Activated CD4-positive, alpha-beta memory T cell treated with anti-CD3 and anti-CD28 coated beads for 36 hours (primary cell): ENCODE data around the gene PTPN20. TPM values are rescaled to one million over a fixed set of nuclear protein-coding genes. Genes with fewer than 3 reads are reported as not detected.

ENCODE experiments used
- CTCF ChIA-PET: fragments of 350-600 bp; sonication (Branson Sonifier 250); formaldehyde crosslinking; loops from one replicate; lab custom pipeline; 2021; ENCODE audit warnings: antibody characterized with exemption, inconsistent platforms; lab: Charles Lee
- POLR2A ChIA-PET: fragments of 350-600 bp; sonication (Branson Sonifier 250); formaldehyde crosslinking; loops from one replicate; lab custom pipeline; 2021; ENCODE audit warnings: antibody characterized with exemption; lab: Charles Lee
- DNase-seq: peaks from one replicate; pipeline ENCODE4 v3.0.0-alpha.2; 2020
- H3K27ac Mint-ChIP-seq: one replicate; pipeline ENCODE4 v1.8.0; 2021; ENCODE audit warnings: mixed read lengths
- H3K27me3 Mint-ChIP-seq: one replicate; pipeline ENCODE4 v1.8.0; 2021; ENCODE audit warnings: mixed read lengths
- H3K36me3 Mint-ChIP-seq: one replicate; pipeline ENCODE4 v1.8.0; 2021; ENCODE audit warnings: mixed read lengths
- H3K4me1 Mint-ChIP-seq: one replicate; pipeline ENCODE4 v1.8.0; 2021; ENCODE audit warnings: low read depth, mixed read lengths
- H3K4me3 Mint-ChIP-seq: one replicate; pipeline ENCODE4 v1.8.0; 2021; ENCODE audit warnings: mild to moderate bottlenecking, mixed read lengths
- H3K9me3 Mint-ChIP-seq: one replicate; pipeline ENCODE4 v1.8.0; 2021; ENCODE audit warnings: mixed read lengths
- intact Hi-C: fragments of 100-400 bp; cut with micrococcal nuclease; formaldehyde crosslinking; loops from one replicate; pipeline ENCODE4 v1.15.1; 2023
- total RNA-seq, 2 experiments: library from RNA; stranded (reverse); gene quantifications; one replicate each; pipeline ENCODE4 v1.2.3, GENCODE V29; 2021

Gene PTPN20
- total RNA-seq, 2 experiments from 2014 or later: 1.4 to 1.5 TPM

DNA sequence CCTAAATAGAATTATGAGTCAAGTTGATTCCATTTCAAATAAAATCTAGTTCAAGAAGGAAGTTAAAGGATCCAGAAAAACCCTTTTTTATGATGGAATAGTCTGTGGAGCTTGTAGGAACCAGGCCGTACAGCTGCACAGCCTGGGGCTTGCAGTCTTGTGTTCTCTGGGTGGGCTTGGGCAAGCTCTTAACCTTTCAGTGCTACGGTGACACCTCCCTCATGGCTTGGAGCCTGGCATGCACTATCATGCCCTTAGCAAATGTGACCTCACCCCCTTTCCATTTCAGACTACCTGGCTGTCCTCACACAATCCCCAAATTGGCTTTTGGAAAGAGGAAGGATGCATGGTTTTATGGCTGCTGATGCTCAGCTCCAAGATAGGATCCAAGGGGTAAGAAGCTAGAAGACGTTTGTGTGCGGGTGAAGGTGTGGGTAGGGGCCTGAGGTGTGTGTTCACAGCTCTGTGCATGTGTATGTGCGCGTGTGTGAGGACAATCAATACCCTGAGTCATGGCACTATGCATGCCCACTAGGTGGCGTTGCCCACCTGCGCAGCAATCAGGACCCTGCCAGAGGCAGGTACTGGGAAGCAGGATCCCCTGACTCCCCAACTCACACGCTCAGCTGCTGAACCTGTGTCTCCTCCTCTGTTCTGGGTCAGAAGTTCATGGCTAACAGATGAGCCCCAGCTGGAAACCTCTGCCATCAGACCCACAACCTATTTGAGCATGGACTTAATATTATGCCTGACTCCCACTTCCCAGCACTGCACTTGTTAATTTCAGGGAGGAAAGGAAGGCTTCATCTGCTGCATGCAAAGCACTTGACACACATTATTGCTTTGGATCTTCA, 113.4 kb downstream of the PTPN20 start:
- H3K36me3 Mint-ChIP-seq: no peaks in the 10 kb centered on the region
- H3K4me3 Mint-ChIP-seq: no peak overlapping the region
- DNase-seq: peak; percentile 79
- no peaks in the 10 kb centered on the region for H3K9me3 Mint-ChIP-seq
- CTCF ChIA-PET: interaction anchor here (0.5 to 4.4 kb wide), 32 partner anchors 9 to 353 kb away, joined by 3 to 85 read pairs (median 4); no protein-coding TSS in a partner anchor
- no peak overlapping the region for H3K27ac Mint-ChIP-seq
- POLR2A ChIA-PET: no interaction called here
- peaks cover 5% of the 10 kb centered on the region for H3K27me3 Mint-ChIP-seq
- intact Hi-C loops: loop anchor here (1.0 kb wide), 2 partner anchors 288 to 316 kb away; no protein-coding TSS in a partner anchor
- H3K4me1 Mint-ChIP-seq: no peaks in the 10 kb centered on the region

DNA sequence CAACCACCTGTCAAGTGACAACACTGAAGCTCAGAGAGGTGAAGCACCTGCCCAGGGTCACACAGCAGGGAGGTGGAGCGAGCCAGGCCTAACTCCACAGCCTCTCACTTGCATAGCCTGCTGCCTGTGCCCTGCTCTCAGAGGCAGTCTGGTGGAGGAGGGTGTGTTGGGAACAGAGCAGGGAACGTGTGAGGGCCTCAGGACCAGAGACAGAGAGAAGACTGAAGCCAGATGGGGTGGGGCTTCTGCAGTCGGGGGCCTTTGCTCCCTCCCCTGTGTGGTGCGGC, 114.0 kb downstream of the PTPN20 start:
- ChIA-PET POLR2A (no interaction called here), CTCF (interaction anchor here (0.7 to 4.4 kb wide), 26 partner anchors 9 to 340 kb away, joined by 3 to 85 read pairs (median 4); no protein-coding TSS in a partner anchor)
- DNase-seq: peak; percentile 7
- intact Hi-C loops: no loop called here
- Mint-ChIP-seq H3K27me3 (peaks cover 5% of the 10 kb centered on the region), H3K9me3 (no peaks in the 10 kb centered on the region), H3K27ac (no peak overlapping the region), H3K36me3 (no peaks in the 10 kb centered on the region), H3K4me1 (no peaks in the 10 kb centered on the region), H3K4me3 (no peak overlapping the region)

DNA sequence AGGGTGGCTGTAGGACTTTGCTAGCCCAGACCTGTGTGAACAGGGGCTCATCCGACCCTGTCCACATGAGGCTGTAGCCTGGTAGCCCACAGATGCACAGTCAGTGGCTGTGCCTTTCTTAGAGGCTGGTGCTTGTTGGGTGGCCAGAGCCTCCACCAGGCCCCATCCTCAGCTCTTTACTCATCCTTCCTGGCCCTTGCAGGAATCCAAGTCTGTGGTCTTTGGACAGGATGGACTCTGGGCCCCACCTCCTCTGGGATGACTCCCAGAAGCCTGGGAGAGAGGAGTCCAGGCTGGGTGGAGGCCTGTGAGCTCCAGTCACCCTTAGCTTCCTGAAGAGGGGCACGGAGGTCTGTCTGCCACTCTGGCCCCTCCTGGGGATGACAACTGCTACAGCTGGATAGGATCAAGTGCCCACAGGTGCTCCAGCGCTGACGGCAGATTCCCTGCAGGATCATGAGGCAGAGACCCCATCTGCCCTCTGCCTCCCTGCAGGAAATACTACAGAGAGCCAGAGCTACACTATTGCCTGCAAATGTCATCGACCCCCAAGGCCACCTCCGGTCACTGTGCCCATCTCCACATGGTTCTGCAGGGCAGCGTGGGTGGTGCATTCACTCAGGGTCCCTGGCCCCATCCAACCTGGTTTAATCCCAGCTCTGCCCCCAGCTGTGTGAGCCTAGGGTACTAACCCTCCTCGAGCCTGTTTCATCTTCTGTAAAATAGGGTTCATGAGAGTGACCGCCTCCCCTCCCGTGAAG, 114.5 kb downstream of the PTPN20 start:
- H3K27ac Mint-ChIP-seq: no peak overlapping the region
- H3K4me1 Mint-ChIP-seq: no peaks in the 10 kb centered on the region
- peaks cover 5% of the 10 kb centered on the region for H3K27me3 Mint-ChIP-seq
- H3K36me3 Mint-ChIP-seq: no peaks in the 10 kb centered on the region
- POLR2A ChIA-PET: no interaction called here
- CTCF ChIA-PET: interaction anchor here (1.1 to 4.4 kb wide), 14 partner anchors 9 to 337 kb away, joined by 3 to 85 read pairs (median 7); no protein-coding TSS in a partner anchor
- H3K4me3 Mint-ChIP-seq: no peak overlapping the region
- peak; percentile 5 for DNase-seq
- intact Hi-C loops: no loop called here
- H3K9me3 Mint-ChIP-seq: no peaks in the 10 kb centered on the region

DNA sequence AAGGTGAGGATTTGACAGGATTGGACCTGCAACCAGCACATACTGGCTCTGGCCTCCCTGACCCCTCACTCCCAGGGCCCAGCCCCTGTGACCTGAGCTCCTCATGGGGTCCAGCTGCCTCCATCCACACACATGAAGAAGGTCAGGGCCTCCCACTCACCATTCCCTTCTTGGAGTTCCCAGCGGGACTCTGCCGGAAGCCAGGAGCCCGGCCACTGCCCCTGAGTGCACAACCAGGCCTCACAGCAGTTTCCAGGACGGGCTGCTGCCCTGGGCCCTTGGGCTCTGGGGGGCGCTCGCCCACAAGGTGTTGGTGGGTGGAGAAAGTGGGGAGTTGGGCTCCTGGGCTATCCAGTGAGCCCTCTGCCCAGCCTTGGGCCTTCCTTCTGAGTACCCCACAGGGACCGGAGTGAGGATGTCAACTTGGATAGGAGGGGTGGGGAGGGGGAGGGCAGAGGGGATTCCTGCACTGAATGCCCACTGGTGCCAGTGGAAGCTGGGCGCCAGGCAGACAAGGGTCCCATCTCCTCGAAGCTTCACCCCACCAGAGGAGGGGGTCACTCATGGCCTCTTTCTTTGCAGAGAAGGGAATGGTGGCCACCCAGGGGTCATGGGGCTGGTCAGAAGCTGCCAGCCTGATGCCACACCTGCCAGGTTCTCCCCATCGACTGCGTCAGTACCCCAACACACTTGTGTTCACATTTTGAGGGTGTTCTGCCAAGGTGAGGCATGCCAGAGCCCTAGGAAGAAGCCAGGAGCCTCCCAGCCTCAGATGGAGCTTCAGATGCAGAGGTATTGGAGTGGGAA, 115.3 kb downstream of the PTPN20 start:
- intact Hi-C loops: no loop called here
- no peaks in the 10 kb centered on the region for H3K36me3 Mint-ChIP-seq
- H3K4me3 Mint-ChIP-seq: no peak overlapping the region
- ChIA-PET CTCF (interaction anchor here (1.1 to 4.4 kb wide), 4 partner anchors 21 to 314 kb away, joined by 3 to 85 read pairs (median 28); no protein-coding TSS in a partner anchor), POLR2A (no interaction called here)
- no peaks in the 10 kb centered on the region for H3K4me1 Mint-ChIP-seq
- H3K27me3 Mint-ChIP-seq: peaks cover 5% of the 10 kb centered on the region
- H3K27ac Mint-ChIP-seq: no peak overlapping the region
- DNase-seq: peak; percentile 6
- no peaks in the 10 kb centered on the region for H3K9me3 Mint-ChIP-seq

DNA sequence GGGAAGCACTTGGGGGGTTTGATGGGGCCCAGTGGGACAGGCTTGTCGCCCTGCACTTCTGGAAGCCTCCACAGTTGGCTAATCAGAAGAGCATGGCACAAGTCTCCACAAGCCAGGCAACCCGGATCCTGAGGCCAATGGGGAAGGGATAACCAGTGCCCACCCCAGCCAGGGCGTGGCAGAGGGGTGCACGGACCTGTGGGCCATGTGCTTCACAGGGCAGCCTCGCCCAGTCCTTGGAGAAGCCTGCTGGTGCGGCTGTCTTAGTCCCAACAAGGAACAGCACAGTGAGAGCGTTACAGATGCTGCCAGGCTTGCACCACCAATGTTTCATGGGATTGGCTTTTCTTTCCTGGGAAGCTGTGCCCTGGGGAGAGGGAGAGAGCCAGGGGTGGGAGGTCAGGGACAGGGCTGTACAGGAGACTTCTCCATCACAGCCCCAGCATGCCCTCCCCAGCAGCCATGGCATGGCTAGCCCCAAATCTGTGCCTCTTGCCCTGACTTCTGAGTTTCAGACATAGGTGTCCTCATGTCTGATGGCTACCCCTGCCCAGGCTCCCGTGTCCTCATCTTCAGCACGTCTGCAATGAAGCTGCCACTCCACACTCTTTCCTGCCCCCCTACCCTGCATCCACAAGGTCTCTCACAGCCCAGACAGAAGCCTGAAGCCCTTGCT, 116.0 kb downstream of the PTPN20 start:
- DNase-seq: peak; percentile 7
- Mint-ChIP-seq H3K4me1 (no peaks in the 10 kb centered on the region), H3K4me3 (no peak overlapping the region), H3K27ac (no peak overlapping the region), H3K9me3 (no peaks in the 10 kb centered on the region), H3K36me3 (no peaks in the 10 kb centered on the region), H3K27me3 (peaks cover 5% of the 10 kb centered on the region)
- ChIA-PET POLR2A (no interaction called here), CTCF (interaction anchor here (4.1 to 4.4 kb wide), 2 partner anchors 21 to 285 kb away, joined by 35 to 85 read pairs; no protein-coding TSS in a partner anchor)
- intact Hi-C loops: no loop called here

DNA sequence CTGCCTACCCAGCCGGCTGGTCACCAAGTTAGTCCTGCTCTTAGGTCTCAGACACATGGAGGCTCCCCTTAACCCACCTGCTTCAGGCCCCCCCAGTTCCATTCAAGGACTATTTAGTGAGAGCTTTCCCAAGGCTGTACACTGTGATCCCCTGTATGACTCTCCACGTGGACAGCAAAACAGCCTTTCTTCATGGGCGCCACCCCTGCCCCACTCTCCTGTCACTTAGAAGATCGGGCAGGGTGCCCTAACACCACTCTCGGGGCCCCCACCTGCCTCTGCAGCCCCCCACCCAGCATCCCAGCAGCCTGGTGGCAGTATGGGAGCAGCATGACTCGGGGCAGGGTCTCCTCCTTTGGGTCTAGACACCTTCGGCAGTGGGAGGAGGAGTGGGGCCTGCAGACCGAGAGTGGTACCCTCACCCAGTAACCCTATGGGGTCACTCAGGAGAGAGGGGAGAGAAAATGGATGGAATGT, 116.6 kb downstream of the PTPN20 start:
- CTCF ChIA-PET: interaction anchor here (4.1 to 4.4 kb wide), 2 partner anchors 20 to 284 kb away, joined by 35 to 85 read pairs; no protein-coding TSS in a partner anchor

DNA sequence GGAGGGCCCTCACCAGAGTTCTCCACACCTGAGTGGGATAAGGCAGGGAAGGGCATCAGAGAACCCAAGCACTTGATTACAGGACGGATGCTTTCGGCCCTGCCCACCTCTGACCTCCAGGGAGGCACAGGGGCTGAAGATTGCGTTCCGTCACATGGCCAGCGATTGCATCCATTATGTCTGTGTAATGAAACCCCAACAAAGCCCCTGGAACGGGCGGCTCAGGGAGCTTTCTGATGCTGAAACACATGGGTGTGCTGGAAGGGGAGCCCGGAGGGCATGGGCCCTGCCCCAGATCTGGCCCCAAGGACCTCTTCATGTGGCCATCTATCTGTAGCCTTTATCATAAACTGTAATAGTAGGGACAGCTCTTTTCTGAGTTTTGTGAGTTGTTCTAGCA, 117.2 kb downstream of the PTPN20 start:
- no peaks in the 10 kb centered on the region for H3K4me1 Mint-ChIP-seq
- intact Hi-C loops: no loop called here
- DNase-seq: peak; percentile 4
- CTCF ChIA-PET: interaction anchor here (1.1 to 1.4 kb wide), 2 partner anchors 20 to 283 kb away, joined by 3 to 4 read pairs; no protein-coding TSS in a partner anchor
- no peak overlapping the region for H3K27ac Mint-ChIP-seq
- H3K27me3 Mint-ChIP-seq: peaks cover 5% of the 10 kb centered on the region
- POLR2A ChIA-PET: no interaction called here
- no peak overlapping the region for H3K4me3 Mint-ChIP-seq
- no peaks in the 10 kb centered on the region for H3K36me3 Mint-ChIP-seq
- H3K9me3 Mint-ChIP-seq: no peaks in the 10 kb centered on the region

More for the DNA sequence above, 116.6 kb downstream of the PTPN20 start:
- no peaks in the 10 kb centered on the region for H3K9me3 Mint-ChIP-seq
- DNase-seq: peak; percentile 3
- no peak overlapping the region for H3K27ac Mint-ChIP-seq
- peaks cover 5% of the 10 kb centered on the region for H3K27me3 Mint-ChIP-seq
- no peaks in the 10 kb centered on the region for H3K36me3 Mint-ChIP-seq
- intact Hi-C loops: no loop called here
- H3K4me3 Mint-ChIP-seq: no peak overlapping the region
- H3K4me1 Mint-ChIP-seq: no peaks in the 10 kb centered on the region
- POLR2A ChIA-PET: no interaction called here

DNA sequence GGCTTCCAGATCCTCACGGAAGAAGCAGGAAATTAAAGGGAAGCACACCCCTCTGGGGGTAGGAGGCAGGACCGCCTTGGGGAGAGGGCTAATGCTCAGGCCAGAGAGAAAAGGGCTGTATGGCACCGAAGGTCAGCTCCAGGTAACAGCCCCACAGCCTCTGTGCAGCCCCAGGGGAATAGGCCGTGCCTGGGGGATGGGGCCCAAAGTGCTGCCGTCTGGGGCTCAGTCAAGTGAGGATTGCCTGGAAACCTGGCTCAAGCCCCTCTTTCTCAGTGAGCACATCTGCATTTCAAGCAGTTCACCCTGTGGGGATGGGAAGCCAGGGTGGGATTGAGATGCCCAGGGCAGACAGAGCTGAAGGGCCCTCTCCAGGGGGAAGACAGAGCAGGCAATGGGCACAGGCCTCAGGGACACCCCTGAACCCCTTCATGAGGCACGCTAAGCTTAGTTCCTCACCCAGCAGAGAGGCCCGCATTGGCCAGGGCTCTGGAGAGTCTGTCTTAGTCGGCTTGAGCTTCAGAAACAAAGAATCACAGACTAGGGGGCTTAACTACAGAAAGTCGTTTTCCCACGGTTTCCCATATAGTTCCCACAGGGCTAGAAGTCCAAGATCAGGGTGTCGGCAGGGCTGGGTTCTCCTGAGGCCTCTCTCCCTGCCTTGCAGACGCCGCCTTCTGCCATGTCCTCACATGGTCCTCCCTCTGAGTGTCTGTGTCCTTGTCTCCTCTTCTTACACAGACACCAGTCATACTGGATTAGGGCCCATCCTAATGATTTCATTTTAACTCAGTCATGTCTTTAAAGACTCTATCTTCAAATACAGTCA, 118.2 kb downstream of the PTPN20 start:
- no peaks in the 10 kb centered on the region for H3K9me3 Mint-ChIP-seq
- ChIA-PET CTCF (interaction anchor here (1.1 to 1.4 kb wide), 2 partner anchors 19 to 282 kb away, joined by 3 to 4 read pairs; no protein-coding TSS in a partner anchor), POLR2A (no interaction called here)
- intact Hi-C loops: no loop called here
- no peaks in the 10 kb centered on the region for H3K36me3 Mint-ChIP-seq
- DNase-seq: peak; percentile 5
- H3K4me1 Mint-ChIP-seq: no peaks in the 10 kb centered on the region
- no peaks in the 10 kb centered on the region for H3K27me3 Mint-ChIP-seq
- H3K4me3 Mint-ChIP-seq: no peak overlapping the region
- H3K27ac Mint-ChIP-seq: no peak overlapping the region

DNA sequence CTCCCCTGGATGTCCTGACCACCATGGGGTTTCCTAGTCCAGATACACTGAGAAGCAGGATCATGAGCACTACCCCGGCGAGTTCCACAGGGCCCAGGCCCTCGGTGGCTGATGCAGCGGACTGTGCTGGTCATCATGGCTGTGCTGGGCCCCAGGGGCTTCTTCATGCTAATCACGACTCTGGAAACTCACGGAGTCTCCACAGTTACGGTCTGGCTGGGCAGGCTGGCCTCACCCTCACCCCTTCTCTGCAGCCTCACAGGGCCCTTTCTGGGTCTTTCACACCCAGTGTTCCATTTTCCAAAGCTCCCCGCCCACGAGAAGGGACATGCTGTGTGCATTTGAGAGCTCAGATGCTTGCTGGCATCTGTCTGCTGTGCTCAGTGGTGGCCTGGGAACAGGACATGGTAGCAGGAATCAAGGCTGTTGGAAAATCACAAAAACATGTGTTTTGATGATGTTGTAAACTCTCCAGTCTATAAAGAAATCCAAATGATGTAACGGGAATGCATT, 119.0 kb downstream of the PTPN20 start:
- Mint-ChIP-seq H3K4me1 (no peaks in the 10 kb centered on the region), H3K36me3 (no peaks in the 10 kb centered on the region), H3K4me3 (no peak overlapping the region), H3K27me3 (no peaks in the 10 kb centered on the region), H3K9me3 (no peaks in the 10 kb centered on the region), H3K27ac (no peak overlapping the region)
- DNase-seq: peak; percentile 5
- ChIA-PET POLR2A (no interaction called here), CTCF (interaction anchor here (0.9 to 1.0 kb wide), 2 partner anchors 15 to 281 kb away, joined by 3 to 4 read pairs; no protein-coding TSS in a partner anchor)
- intact Hi-C loops: no loop called here

DNA sequence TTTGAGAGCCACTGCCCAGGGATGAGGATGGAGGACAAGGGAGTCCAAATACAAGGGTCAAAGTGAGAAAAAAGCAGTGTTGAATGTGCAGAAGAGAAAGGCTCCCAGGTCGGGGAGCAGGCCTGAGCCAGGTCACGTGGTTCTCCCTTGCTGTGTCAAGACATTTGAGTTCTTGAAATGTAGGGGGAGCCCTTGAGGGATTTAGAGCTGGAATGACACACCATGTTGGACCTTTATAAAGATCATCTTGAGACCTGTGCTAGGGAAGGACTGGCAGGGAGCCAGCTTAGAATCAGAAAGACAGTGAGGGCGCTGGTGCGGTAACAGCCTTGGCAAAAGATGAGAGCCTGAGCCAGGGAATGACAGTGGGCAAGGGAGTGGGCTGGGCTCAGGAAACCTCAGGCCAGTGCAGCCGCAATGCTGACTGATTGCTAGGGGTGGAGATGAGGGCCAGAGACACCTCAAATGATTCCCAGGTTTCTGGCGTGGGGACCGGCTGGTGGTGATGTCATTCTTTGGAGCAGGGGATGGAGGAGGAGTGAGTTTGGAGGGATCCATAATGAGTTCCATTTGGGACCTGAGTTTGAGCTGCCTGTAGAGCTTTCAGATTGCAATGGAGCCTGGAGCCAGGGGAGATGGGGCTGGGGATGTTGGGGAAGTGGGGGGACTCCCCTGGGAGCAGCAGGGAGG, 120.1 kb downstream of the PTPN20 start:
- ChIA-PET CTCF (interaction anchor here (0.9 to 2.1 kb wide), 5 partner anchors 14 to 309 kb away, joined by 3 to 7 read pairs (median 4); no protein-coding TSS in a partner anchor), POLR2A (no interaction called here)
- Mint-ChIP-seq H3K27ac (no peak overlapping the region), H3K4me3 (no peak overlapping the region), H3K9me3 (no peaks in the 10 kb centered on the region), H3K27me3 (no peaks in the 10 kb centered on the region), H3K36me3 (no peaks in the 10 kb centered on the region), H3K4me1 (no peaks in the 10 kb centered on the region)
- intact Hi-C loops: no loop called here
- DNase-seq: peak; percentile 8
